ENCODE results near the gene OLIG2.
A peak's percentile ranks its signal among the peaks of the same experiment; 100 is the strongest.

Gene OLIG2

GRCh38 chr21:33070744-33070997, 44.9 kb downstream of the OLIG2 start:
- no peak overlapping the region for H3K4me3 Mint-ChIP-seq
- no peak overlapping the region for H3K27ac Mint-ChIP-seq
- H3K27me3 Mint-ChIP-seq = peaks cover 67 to 78% of the 10 kb centered on the region in 2 donors
- H3K9me3 Mint-ChIP-seq = no peaks in the 10 kb centered on the region
- ATAC-seq (replicated peaks) = peak in 1 of 2 donors; percentile 17
- DNase-seq = no peak
- H3K36me3 Mint-ChIP-seq = peaks cover 0 to 3% of the 10 kb centered on the region in 2 donors
- H3K4me1 Mint-ChIP-seq = peaks cover 7 to 23% of the 10 kb centered on the region in 2 donors

GRCh38 chr21:33070998-33071769, 45.4 kb downstream of the OLIG2 start:
- Mint-ChIP-seq H3K9me3 (no peaks in the 10 kb centered on the region), H3K27me3 (peaks cover 68 to 81% of the 10 kb centered on the region in 2 donors), H3K4me1 (peaks cover 7 to 23% of the 10 kb centered on the region in 2 donors), H3K36me3 (peaks cover 0 to 3% of the 10 kb centered on the region in 2 donors), H3K27ac (peak overlapping the region; percentile 81), H3K4me3 (peak overlapping the region; percentile 73 to 78)
- ATAC-seq (replicated peaks) (peak in 1 of 2 donors; percentile 18), DNase-seq (no peak)

DNA sequence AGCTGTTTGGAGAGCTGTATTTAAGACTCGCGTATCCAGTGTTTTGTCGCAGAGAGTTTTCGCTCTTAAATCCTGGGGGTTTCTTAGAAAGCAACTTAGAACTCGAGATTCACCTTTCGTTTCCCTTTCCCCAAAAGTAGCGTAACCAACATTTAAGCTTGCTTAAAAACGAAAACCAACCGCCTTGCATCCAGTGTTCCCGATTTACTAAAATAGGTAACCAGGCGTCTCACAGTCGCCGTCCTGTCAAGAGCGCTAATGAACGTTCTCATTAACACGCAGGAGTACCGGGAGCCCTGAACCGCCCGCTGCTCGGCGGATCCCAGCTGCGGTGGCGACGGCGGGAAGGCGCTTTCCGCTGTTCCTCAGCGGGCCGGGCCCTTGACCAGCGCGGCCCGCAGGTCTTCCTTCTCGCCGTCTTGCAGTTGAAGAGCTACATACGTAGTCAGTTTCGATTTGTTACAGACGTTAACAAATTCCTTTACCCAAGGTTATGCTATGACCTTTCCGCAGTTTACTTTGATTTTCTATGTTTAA, 46.1 kb downstream of the OLIG2 start:
- Mint-ChIP-seq H3K27ac (no peak overlapping the region), H3K4me3 (peak overlapping the region; percentile 73 to 78), H3K27me3 (peaks cover 68 to 81% of the 10 kb centered on the region in 2 donors), H3K4me1 (peaks cover 7 to 20% of the 10 kb centered on the region in 2 donors), H3K36me3 (peaks cover 0 to 3% of the 10 kb centered on the region in 2 donors), H3K9me3 (no peaks in the 10 kb centered on the region)
- ATAC-seq (replicated peaks) = no peak
- DNase-seq = no peak

DNA sequence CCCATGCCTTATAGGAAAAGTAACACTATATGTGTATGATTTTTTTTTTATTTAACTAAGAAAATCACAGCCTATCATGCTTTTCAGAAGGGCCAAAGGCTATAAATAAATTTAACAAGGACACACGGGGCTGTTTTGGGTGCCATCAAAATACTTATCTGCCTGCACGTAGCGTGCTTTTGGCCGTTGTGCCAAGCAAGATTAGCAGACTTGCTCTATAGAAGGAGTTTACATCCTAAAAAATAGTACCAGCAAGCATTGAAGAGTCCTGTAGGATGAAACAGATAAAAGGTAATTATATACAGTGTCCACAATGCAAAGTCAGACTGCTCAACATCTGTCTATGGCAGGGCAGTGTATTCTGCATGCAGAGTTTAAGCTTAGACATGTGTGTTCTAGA, 47.9 kb downstream of the OLIG2 start:
- ATAC-seq (replicated peaks) (no peak), DNase-seq (no peak)
- no peak overlapping the region for H3K4me3 Mint-ChIP-seq
- H3K4me1 Mint-ChIP-seq = peaks cover 15 to 25% of the 10 kb centered on the region in 2 donors
- H3K27ac Mint-ChIP-seq = no peak overlapping the region
- peaks cover 0 to under 1% of the 10 kb centered on the region in 2 donors for H3K36me3 Mint-ChIP-seq
- peaks cover 70 to 80% of the 10 kb centered on the region in 2 donors for H3K27me3 Mint-ChIP-seq
- no peaks in the 10 kb centered on the region for H3K9me3 Mint-ChIP-seq

- no peak overlapping the region for H3K4me3 Mint-ChIP-seq
- no peaks in the 10 kb centered on the region for H3K36me3 Mint-ChIP-seq
- DNase-seq (no peak), ATAC-seq (replicated peaks) (no peak)
- peaks cover 68 to 74% of the 10 kb centered on the region in 2 donors for H3K27me3 Mint-ChIP-seq
- no peaks in the 10 kb centered on the region for H3K9me3 Mint-ChIP-seq
- H3K4me1 Mint-ChIP-seq = peaks cover 22 to 35% of the 10 kb centered on the region in 2 donors
- no peak overlapping the region for H3K27ac Mint-ChIP-seq
Observed at GRCh38 chr21:33075128-33075527, 49.4 kb downstream of the OLIG2 start.

GRCh38 chr21:33075596-33076195, 50.0 kb downstream of the OLIG2 start:
- Mint-ChIP-seq H3K4me1 (peaks cover 22 to 40% of the 10 kb centered on the region in 2 donors), H3K9me3 (no peaks in the 10 kb centered on the region), H3K36me3 (no peaks in the 10 kb centered on the region), H3K4me3 (no peak overlapping the region), H3K27ac (no peak overlapping the region), H3K27me3 (peaks cover 73 to 80% of the 10 kb centered on the region in 2 donors)
- DNase-seq (no peak), ATAC-seq (replicated peaks) (no peak)

DNA sequence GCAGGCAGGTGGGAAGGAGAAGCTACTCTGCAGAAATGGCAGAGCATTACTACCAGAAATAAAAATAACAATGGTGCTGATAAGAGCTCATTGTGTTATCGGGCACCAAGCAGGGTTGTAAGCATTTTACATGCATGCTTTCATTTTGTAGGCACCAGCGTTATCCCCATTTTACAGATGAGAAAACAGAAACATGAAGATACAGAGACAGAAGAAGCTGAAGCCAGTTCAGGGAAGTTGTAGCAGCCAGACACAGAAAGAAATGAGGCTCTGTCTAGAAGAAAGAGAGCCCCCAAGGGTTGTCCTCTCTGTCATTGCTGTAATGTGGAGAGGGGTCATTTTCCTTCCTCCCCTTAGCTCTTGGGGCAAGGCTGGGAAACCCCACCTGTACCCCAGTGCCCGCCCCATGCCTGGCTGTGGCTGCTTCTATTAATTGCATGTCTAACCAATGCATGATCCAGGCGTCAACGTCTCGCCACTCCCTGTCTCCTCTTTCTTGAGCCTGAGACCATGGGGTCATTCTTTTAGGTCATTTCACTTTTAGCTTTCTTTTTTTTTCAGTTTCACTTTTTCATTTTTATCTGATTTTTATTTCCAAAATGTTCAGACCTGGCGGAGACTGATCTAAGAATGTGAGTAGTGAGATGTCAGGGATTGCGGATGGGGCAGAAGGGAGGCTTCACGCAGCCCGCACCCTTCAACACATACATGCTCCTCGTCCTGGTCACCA, 51.0 kb downstream of the OLIG2 start:
- DNase-seq (no peak), ATAC-seq (replicated peaks) (no peak)
- H3K27me3 Mint-ChIP-seq = peaks cover 67 to 72% of the 10 kb centered on the region in 2 donors
- no peak overlapping the region for H3K27ac Mint-ChIP-seq
- H3K4me3 Mint-ChIP-seq = no peak overlapping the region
- H3K9me3 Mint-ChIP-seq = no peaks in the 10 kb centered on the region
- peaks cover 17 to 31% of the 10 kb centered on the region in 2 donors for H3K4me1 Mint-ChIP-seq
- H3K36me3 Mint-ChIP-seq = no peaks in the 10 kb centered on the region
